ENCODE results near the gene ARVCF. TPM values are rescaled to one million over a fixed set of nuclear protein-coding genes. Genes with fewer than 3 reads are reported as not detected.

ARVCF gene
- total RNA-seq, 4 donors from 2014 or later = 32.5 to 61.5 (median 39.5) TPM

DNA sequence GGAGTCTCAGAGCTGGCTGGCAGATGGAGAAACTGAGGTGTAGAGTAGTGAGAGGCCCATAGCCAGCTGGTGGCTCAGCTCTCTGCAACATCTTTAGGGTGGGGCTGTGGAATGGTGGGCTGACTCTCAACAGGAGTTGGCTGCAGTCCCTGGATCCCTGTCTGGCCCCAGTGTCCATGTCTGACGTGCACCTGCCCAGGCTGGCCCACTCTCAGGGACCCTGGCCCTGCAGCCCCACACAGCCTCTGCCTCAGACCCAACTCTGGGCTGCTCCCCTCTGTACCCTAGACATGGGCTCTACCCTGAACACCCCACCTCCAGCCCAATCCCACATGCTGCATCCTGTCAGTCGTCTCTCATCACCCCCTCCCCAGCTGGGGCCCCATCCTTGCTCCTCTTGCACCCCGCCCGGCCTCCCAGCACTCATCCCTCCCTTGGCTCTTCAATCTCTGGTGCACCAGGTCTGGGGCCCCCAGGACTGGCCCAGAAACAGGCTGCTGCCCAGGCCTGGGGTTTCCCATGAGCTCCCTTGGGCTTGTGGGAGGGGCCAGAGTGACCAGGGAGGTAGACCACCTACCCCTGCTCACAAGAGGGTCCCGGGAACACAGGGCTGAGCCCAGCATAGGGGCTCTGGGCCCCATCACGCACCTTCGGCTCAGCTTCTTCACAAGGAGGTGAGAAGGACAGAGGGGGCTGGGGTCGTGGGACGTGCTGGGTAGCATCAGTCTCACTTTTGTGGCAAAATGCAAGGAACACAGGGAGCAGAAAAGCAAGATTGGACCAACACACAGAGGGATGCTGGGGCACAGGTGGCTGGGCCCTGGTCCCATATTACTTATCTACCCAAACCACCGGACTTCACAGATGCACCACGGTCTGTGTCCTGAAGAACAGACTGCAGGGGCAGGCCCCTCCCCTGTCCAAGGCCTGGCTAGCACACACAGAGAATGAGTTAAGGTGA lies 31.5 kb downstream of the ARVCF start:
- no peaks in the 10 kb centered on the region for H3K27me3 ChIP-seq
- H3K4me3 ChIP-seq = peak overlapping the region in 1 of 2 donors; percentile 93
- 80% methylated on average over 4 of the region's 11 CpGs; no CpG with 5 or more reads in 1 of the 2 donors for WGBS, 2 donors (ENCODE audit: low coverage in 1 of 2)
- no peaks in the 10 kb centered on the region for H3K9me3 ChIP-seq
- H3K4me1 ChIP-seq = peaks cover 0 to 60% (median 25%) of the 10 kb centered on the region in 3 donors
- TF ChIP-seq EP300 (IDR thresholded peaks at IDR 0.05) (no peak), POLR2AphosphoS5 (IDR thresholded peaks at IDR 0.05) (no peak), POLR2A (IDR thresholded peaks at IDR 0.05) (no peak)
- TF ChIP-seq, protein P1, sequence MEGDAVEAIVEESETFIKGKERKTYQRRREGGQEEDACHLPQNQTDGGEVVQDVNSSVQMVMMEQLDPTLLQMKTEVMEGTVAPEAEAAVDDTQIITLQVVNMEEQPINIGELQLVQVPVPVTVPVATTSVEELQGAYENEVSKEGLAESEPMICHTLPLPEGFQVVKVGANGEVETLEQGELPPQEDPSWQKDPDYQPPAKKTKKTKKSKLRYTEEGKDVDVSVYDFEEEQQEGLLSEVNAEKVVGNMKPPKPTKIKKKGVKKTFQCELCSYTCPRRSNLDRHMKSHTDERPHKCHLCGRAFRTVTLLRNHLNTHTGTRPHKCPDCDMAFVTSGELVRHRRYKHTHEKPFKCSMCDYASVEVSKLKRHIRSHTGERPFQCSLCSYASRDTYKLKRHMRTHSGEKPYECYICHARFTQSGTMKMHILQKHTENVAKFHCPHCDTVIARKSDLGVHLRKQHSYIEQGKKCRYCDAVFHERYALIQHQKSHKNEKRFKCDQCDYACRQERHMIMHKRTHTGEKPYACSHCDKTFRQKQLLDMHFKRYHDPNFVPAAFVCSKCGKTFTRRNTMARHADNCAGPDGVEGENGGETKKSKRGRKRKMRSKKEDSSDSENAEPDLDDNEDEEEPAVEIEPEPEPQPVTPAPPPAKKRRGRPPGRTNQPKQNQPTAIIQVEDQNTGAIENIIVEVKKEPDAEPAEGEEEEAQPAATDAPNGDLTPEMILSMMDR (IDR thresholded peaks at IDR 0.05) = no peak
- H3K27ac ChIP-seq = peak overlapping the region in 3 of 4 donors; percentile 92 to 93 (median 93)
- ATAC-seq = no peak
- peaks cover 0 to 19% of the 10 kb centered on the region in 2 donors for H3K36me3 ChIP-seq

DNA sequence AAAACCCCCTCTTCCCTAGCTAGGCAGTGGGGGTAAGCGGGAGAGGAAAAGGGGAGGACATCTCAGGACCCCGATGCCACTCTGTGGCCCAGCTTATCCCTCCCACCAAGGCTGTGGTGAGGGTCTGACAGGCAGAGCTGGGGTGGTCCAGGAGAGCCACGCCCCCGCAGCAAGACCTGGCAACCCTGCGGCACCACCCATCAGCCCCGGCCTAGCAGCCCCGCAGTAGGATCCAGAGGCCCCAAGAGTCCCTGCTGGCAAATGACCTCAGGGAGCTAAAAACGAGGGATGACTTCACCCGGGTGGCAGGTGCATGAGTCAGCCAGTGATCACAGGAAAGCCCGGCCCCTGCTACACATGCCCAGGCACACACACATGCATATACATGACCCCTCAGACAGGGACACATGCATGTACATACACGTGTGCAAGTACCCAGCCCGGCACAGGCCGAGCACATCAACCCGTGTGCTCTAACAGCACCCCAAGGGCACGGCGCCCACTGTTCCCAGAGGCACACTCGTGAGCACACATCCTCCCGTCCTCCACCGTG lies 32.3 kb downstream of the ARVCF start:
- WGBS, 2 donors (ENCODE audit: low coverage in 1 of 2) = 73 to 80% methylated on average over 2 to 4 of the region's 19 CpGs
- TF ChIP-seq POLR2AphosphoS5 (IDR thresholded peaks at IDR 0.05) = peak; percentile 30
- TF ChIP-seq POLR2A (IDR thresholded peaks at IDR 0.05) = no peak
- Histone ChIP-seq H3K27ac (peak overlapping the region; percentile 19 to 93 (median 84)), H3K4me1 (peaks cover 0 to 60% (median 25%) of the 10 kb centered on the region in 3 donors), H3K4me3 (no peak overlapping the region), H3K27me3 (no peaks in the 10 kb centered on the region), H3K9me3 (no peaks in the 10 kb centered on the region), H3K36me3 (peaks cover 0 to 28% of the 10 kb centered on the region in 2 donors)
- peak; percentile 55 for ATAC-seq

DNA sequence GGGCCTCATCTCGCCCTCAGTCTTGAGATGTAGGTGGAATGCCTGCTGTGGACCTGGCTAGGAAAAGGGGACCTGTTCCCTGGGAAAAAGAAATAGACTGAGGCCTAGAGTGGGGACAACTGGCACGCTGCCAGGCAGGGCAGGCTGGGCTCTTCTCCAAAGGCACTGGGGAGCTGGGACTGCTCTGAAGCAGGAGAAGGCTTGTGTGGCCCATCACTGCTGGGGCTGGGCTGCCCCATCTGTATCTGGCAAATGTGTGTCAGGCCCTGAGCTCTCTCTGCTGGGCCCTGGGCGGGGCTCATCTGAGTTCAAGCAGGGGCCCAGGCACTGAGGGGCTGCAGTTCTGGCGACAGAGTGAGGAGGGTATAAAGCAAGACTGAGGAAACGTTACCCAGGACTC lies 32.9 kb downstream of the ARVCF start:
- Histone ChIP-seq H3K9me3 (no peaks in the 10 kb centered on the region), H3K36me3 (peaks cover 0 to 33% of the 10 kb centered on the region in 2 donors), H3K4me1 (peaks cover 0 to 60% (median 25%) of the 10 kb centered on the region in 3 donors), H3K27me3 (no peaks in the 10 kb centered on the region), H3K4me3 (no peak overlapping the region), H3K27ac (peak overlapping the region; percentile 19 to 93 (median 84))
- no peak for ATAC-seq
- WGBS, 2 donors (ENCODE audit: low coverage in 1 of 2) = 59 to 60% methylated on average over 1 to 3 of the region's 5 CpGs
- TF ChIP-seq EP300 (IDR thresholded peaks at IDR 0.05) = no peak
- TF ChIP-seq, protein P1 (IDR thresholded peaks at IDR 0.05) = no peak
- no peak for TF ChIP-seq POLR2AphosphoS5 (IDR thresholded peaks at IDR 0.05)
- no peak for TF ChIP-seq POLR2A (IDR thresholded peaks at IDR 0.05)

DNA sequence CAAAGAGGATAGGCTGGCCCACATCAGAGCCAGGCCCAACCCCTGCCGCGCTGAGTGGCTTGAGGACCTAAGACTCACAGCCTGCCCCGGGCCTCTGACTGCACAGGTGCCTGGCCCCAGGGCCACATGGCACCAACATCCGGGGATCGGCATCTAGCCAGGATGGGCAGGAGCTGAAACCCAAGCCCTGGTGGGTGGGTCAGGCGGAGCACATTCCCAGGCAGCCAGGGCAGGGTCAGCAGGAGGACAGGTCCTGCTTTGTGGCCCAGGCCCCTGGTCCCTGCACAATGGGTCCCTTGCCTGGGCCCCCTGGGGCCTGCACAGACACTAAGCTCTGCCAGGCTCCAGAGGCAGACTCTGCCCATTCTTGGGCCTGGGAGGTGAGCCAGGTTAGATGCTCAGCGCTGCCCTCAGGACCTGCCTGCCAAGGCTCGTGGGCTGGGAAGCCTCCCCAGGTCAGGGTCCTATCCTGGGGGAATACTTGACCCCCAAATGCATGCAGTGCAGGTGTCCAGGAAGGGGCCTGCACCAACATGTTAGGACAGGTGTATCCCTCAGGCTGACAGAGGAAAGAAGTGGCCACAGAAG lies 33.5 kb downstream of the ARVCF start:
- H3K9me3 ChIP-seq = no peaks in the 10 kb centered on the region
- H3K27ac ChIP-seq = peak overlapping the region in 3 of 4 donors; percentile 75 to 93 (median 93)
- no peaks in the 10 kb centered on the region for H3K27me3 ChIP-seq
- H3K4me1 ChIP-seq = peaks cover 0 to 54% (median 25%) of the 10 kb centered on the region in 3 donors
- ATAC-seq = no peak
- TF ChIP-seq POLR2AphosphoS5 (IDR thresholded peaks at IDR 0.05) = no peak
- TF ChIP-seq, protein P1 (IDR thresholded peaks at IDR 0.05) = no peak
- TF ChIP-seq EP300 (IDR thresholded peaks at IDR 0.05) = no peak
- no peak for TF ChIP-seq POLR2A (IDR thresholded peaks at IDR 0.05)
- no CpG with 5 or more reads among the region's 8 CpGs for WGBS, 2 donors (ENCODE audit: low coverage in 1 of 2)
- no peak overlapping the region for H3K4me3 ChIP-seq
- peaks cover 0 to 40% of the 10 kb centered on the region in 2 donors for H3K36me3 ChIP-seq

All from gastroesophageal sphincter (tissue), 4 donors.